ENCODE data around the gene IL18RAP.

Gene IL18RAP

DNA sequence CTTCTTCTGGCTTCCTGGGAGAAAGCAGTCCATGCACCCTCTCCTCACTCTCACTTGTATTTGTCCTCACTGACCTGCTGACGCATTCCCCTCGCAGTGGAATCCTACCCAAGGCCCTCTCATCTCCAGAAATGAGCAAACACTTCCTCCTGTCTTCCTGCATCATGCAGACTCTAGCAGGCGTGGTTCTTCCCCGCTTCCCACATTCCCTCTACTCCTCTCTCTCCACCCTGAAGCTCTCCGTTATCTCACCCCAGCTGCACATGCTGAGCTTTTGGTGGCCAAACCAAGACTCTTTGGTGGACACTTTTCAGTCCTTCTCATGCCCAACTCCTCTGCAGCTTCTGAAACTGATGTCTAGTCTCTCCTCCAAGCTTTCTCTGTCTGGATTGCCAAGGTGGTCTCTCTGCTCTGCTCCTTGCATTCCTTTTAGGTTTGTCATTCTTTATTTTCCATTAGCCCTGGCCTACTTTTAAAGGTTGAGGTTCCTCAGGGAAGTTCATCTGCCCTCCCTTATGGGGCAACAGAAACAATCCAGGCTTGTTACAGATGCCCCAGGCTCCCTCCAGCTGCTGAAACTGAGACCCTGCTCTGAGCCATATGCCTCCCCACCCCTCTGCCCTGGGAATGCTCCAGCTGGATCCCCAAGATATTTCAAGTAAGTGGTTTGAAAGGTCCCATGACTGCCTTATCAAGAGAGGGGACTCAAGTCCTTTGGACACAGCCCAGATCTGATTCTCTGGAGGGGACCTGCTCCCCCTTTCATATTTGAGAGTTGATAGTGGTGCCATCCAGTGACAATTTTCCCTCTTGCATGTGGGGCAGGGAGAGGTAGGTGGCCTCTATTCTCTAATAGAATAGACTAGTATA is 835 bp upstream of the IL18RAP start:
- Histone ChIP-seq H2BK15ac (ENCODE audit: low read length) (no peak overlapping the region), H3K14ac (ENCODE audit: low read length) (no peak overlapping the region), H2AFZ (ENCODE audit: low read length) (no peak overlapping the region), H2BK12ac (ENCODE audit: low read length) (no peak overlapping the region), H3K79me1 (ENCODE audit: low read depth, low read length) (no peaks in the 10 kb centered on the region), H4K8ac (ENCODE audit: low read depth, low read length) (no peak overlapping the region), H3K4ac (ENCODE audit: low read length) (no peak overlapping the region), H2BK5ac (ENCODE audit: low read length) (no peak overlapping the region), H3K4me1 (ENCODE audit: control insufficient read depth in 2 of 2, insufficient read depth in 1 of 2, low read depth in 1 of 2, low read length in 2 of 2) (no peaks in the 10 kb centered on the region), H3K36me3 (replicated peaks in 1 of 2; ENCODE audit: control insufficient read depth in 2 of 2, insufficient read depth in 2 of 2, low read length in 2 of 2) (no peaks in the 10 kb centered on the region), H2BK120ac (ENCODE audit: low read depth, low read length) (no peak overlapping the region), H3K27me3 (ENCODE audit: control insufficient read depth in 3 of 3, insufficient read depth in 3 of 3, low read depth in 1 of 3, low read length in 3 of 3) (peaks cover 0 to 4% (median 0%) of the 10 kb centered on the region in 3 experiments), H3K27ac (replicated peaks; ENCODE audit: low read length) (no peak overlapping the region), H3K9ac (ENCODE audit: low read depth, low read length, poor library complexity) (no peak overlapping the region), H3K4me3 (ENCODE audit: low read length in 2 of 2) (no peak overlapping the region), H3K18ac (ENCODE audit: low read length) (no peak overlapping the region), H3K4me2 (ENCODE audit: insufficient read depth, low read length, poor library complexity, severe bottlenecking) (no peak overlapping the region), H3K23ac (ENCODE audit: low read depth, low read length, poor library complexity) (no peak overlapping the region), H3K9me3 (replicated peaks in 1 of 2; ENCODE audit: control insufficient read depth in 2 of 2, insufficient read depth in 1 of 2, low read depth in 1 of 2, low read length in 2 of 2) (no peaks in the 10 kb centered on the region), H2AK5ac (ENCODE audit: low read depth, low read length) (no peak overlapping the region), H4K91ac (ENCODE audit: low read depth, low read length, poor library complexity) (no peak overlapping the region)
- WGBS, 2 donors (ENCODE audit: extremely low coverage in 2 of 2, insufficient read length in 2 of 2, insufficient replicate concordance in 1 of 2), result no CpG with 5 or more reads among the region's 5 CpGs
- no peak for DNase-seq (ENCODE audit: low spot score)

DNA sequence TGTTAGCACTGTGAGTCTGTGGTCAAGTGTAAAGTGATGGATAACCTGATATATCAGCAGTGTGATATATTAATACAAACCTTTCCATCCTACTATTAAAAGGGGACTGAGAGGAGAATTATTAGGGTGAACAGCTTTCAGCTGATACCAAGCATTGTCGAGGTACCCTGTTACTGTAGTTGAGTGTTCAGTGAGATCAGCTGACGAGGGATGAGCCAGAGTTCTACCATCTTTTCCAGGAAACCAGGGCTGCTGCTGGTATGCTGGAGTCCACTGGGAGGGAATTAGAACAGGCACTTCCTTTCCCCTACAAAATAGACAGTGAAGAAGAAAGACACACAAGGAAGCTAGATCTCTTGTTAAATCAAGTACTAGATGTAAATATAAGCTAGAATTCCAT is 408 bp downstream of the IL18RAP start:
- H3K18ac ChIP-seq (ENCODE audit: low read length), result no peak overlapping the region
- H4K8ac ChIP-seq (ENCODE audit: low read depth, low read length), result no peak overlapping the region
- no peak overlapping the region for H3K4ac ChIP-seq (ENCODE audit: low read length)
- no peak for DNase-seq (ENCODE audit: low spot score)
- H2BK15ac ChIP-seq (ENCODE audit: low read length), result no peak overlapping the region
- WGBS, 2 donors (ENCODE audit: extremely low coverage in 2 of 2, insufficient read length in 2 of 2, insufficient replicate concordance in 1 of 2), result no CpG with 5 or more reads among the region's 2 CpGs
- H3K27me3 ChIP-seq (ENCODE audit: control insufficient read depth in 3 of 3, insufficient read depth in 3 of 3, low read depth in 1 of 3, low read length in 3 of 3), result peaks cover 0 to 4% (median 0%) of the 10 kb centered on the region in 3 experiments
- no peak overlapping the region for H2BK120ac ChIP-seq (ENCODE audit: low read depth, low read length)
- H3K4me2 ChIP-seq (ENCODE audit: insufficient read depth, low read length, poor library complexity, severe bottlenecking), result no peak overlapping the region
- H3K9me3 ChIP-seq (replicated peaks in 1 of 2; ENCODE audit: control insufficient read depth in 2 of 2, insufficient read depth in 1 of 2, low read depth in 1 of 2, low read length in 2 of 2), result no peaks in the 10 kb centered on the region
- no peak overlapping the region for H3K23ac ChIP-seq (ENCODE audit: low read depth, low read length, poor library complexity)
- H3K4me3 ChIP-seq (ENCODE audit: low read length in 2 of 2), result no peak overlapping the region
- H3K14ac ChIP-seq (ENCODE audit: low read length), result no peak overlapping the region
- no peak overlapping the region for H3K9ac ChIP-seq (ENCODE audit: low read depth, low read length, poor library complexity)
- H4K91ac ChIP-seq (ENCODE audit: low read depth, low read length, poor library complexity), result no peak overlapping the region
- H3K79me1 ChIP-seq (ENCODE audit: low read depth, low read length), result no peaks in the 10 kb centered on the region
- H3K4me1 ChIP-seq (ENCODE audit: control insufficient read depth in 2 of 2, insufficient read depth in 1 of 2, low read depth in 1 of 2, low read length in 2 of 2), result no peaks in the 10 kb centered on the region
- H3K36me3 ChIP-seq (replicated peaks in 1 of 2; ENCODE audit: control insufficient read depth in 2 of 2, insufficient read depth in 2 of 2, low read length in 2 of 2), result no peaks in the 10 kb centered on the region
- H3K27ac ChIP-seq (replicated peaks; ENCODE audit: low read length), result no peak overlapping the region
- H2AK5ac ChIP-seq (ENCODE audit: low read depth, low read length), result no peak overlapping the region
- no peak overlapping the region for H2BK12ac ChIP-seq (ENCODE audit: low read length)
- H2AFZ ChIP-seq (ENCODE audit: low read length), result no peak overlapping the region
- no peak overlapping the region for H2BK5ac ChIP-seq (ENCODE audit: low read length)

DNA sequence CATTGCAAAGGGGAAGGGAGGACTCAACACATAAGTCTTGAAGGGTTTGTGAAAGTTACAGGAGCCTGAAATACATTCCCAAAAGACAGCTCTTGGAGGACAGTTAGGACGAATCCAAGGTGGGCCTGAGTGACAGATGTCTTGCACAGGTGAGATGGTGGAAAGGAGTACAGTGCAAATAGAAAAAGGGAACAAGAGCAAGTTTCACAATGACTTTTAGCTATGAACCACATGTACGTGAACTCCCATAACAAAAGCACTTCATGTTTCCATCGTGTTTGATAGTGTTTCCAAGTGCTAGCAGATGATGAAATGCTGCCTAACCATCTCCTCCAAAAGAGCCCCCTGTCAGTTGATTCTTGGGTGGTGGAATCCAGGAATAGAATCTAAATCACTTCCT is 1.8 kb downstream of the IL18RAP start:
- Histone ChIP-seq H3K4me2 (ENCODE audit: insufficient read depth, low read length, poor library complexity, severe bottlenecking) (no peak overlapping the region), H3K4ac (ENCODE audit: low read length) (no peak overlapping the region), H2AFZ (ENCODE audit: low read length) (no peak overlapping the region), H3K4me1 (ENCODE audit: control insufficient read depth in 2 of 2, insufficient read depth in 1 of 2, low read depth in 1 of 2, low read length in 2 of 2) (no peaks in the 10 kb centered on the region), H3K18ac (ENCODE audit: low read length) (no peak overlapping the region), H3K14ac (ENCODE audit: low read length) (no peak overlapping the region), H3K9ac (ENCODE audit: low read depth, low read length, poor library complexity) (no peak overlapping the region), H3K23ac (ENCODE audit: low read depth, low read length, poor library complexity) (no peak overlapping the region), H3K27ac (replicated peaks; ENCODE audit: low read length) (no peak overlapping the region), H3K27me3 (ENCODE audit: control insufficient read depth in 3 of 3, insufficient read depth in 3 of 3, low read depth in 1 of 3, low read length in 3 of 3) (peaks cover 0 to 4% (median 0%) of the 10 kb centered on the region in 3 experiments), H2BK12ac (ENCODE audit: low read length) (no peak overlapping the region), H3K79me1 (ENCODE audit: low read depth, low read length) (no peaks in the 10 kb centered on the region), H4K8ac (ENCODE audit: low read depth, low read length) (no peak overlapping the region), H4K91ac (ENCODE audit: low read depth, low read length, poor library complexity) (no peak overlapping the region), H3K4me3 (ENCODE audit: low read length in 2 of 2) (no peak overlapping the region), H2BK15ac (ENCODE audit: low read length) (no peak overlapping the region), H2AK5ac (ENCODE audit: low read depth, low read length) (no peak overlapping the region), H2BK5ac (ENCODE audit: low read length) (no peak overlapping the region), H3K36me3 (replicated peaks in 1 of 2; ENCODE audit: control insufficient read depth in 2 of 2, insufficient read depth in 2 of 2, low read length in 2 of 2) (no peaks in the 10 kb centered on the region), H2BK120ac (ENCODE audit: low read depth, low read length) (no peak overlapping the region), H3K9me3 (replicated peaks in 1 of 2; ENCODE audit: control insufficient read depth in 2 of 2, insufficient read depth in 1 of 2, low read depth in 1 of 2, low read length in 2 of 2) (no peaks in the 10 kb centered on the region)
- no peak for DNase-seq (ENCODE audit: low spot score)
- WGBS, 2 donors (ENCODE audit: extremely low coverage in 2 of 2, insufficient read length in 2 of 2, insufficient replicate concordance in 1 of 2), result no CpG with 5 or more reads among the region's 3 CpGs

DNA sequence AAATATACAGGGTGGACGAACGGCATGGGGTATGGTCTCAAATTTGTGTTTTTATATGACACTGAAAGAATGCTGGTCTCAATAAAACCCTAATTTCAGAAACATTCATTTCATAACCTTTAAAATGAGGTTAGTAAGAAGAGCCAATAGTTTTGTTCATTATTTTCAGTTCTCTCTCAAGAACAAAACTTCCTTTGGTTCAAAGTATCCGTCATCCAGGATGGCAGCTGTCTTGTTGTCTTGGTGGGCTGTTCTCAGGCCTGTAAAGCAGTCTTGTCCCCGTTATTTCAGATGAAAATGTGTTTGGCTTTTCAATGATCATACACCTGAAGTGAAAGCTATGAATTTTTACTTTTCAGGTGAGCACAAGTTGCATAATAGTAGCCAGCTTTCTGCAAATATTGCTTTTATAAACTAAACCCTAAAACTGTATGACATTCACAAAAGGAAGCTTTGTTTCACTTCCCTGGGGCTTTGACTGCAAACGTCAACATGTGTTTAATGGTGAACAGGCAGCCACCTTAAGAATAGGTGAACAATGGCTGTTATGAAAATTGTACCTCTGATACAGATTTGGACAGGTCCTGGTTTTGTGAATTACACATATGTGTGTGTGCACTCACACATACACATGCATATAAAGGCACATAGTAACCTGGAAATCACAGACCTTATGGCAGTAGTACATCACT is 2.6 kb downstream of the IL18RAP start:
- DNase-seq (ENCODE audit: low spot score), result no peak
- Histone ChIP-seq H3K4me3 (ENCODE audit: low read length in 2 of 2) (no peak overlapping the region), H3K14ac (ENCODE audit: low read length) (no peak overlapping the region), H3K4ac (ENCODE audit: low read length) (no peak overlapping the region), H2BK15ac (ENCODE audit: low read length) (no peak overlapping the region), H3K4me1 (ENCODE audit: control insufficient read depth in 2 of 2, insufficient read depth in 1 of 2, low read depth in 1 of 2, low read length in 2 of 2) (no peaks in the 10 kb centered on the region), H3K18ac (ENCODE audit: low read length) (no peak overlapping the region), H3K23ac (ENCODE audit: low read depth, low read length, poor library complexity) (no peak overlapping the region), H3K36me3 (replicated peaks in 1 of 2; ENCODE audit: control insufficient read depth in 2 of 2, insufficient read depth in 2 of 2, low read length in 2 of 2) (no peaks in the 10 kb centered on the region), H2AFZ (ENCODE audit: low read length) (no peak overlapping the region), H4K91ac (ENCODE audit: low read depth, low read length, poor library complexity) (no peak overlapping the region), H3K9ac (ENCODE audit: low read depth, low read length, poor library complexity) (no peak overlapping the region), H3K27ac (replicated peaks; ENCODE audit: low read length) (no peak overlapping the region), H3K27me3 (ENCODE audit: control insufficient read depth in 3 of 3, insufficient read depth in 3 of 3, low read depth in 1 of 3, low read length in 3 of 3) (peaks cover 0 to 4% (median 0%) of the 10 kb centered on the region in 3 experiments), H3K4me2 (ENCODE audit: insufficient read depth, low read length, poor library complexity, severe bottlenecking) (no peak overlapping the region), H2BK5ac (ENCODE audit: low read length) (no peak overlapping the region), H3K79me1 (ENCODE audit: low read depth, low read length) (no peaks in the 10 kb centered on the region), H3K9me3 (replicated peaks in 1 of 2; ENCODE audit: control insufficient read depth in 2 of 2, insufficient read depth in 1 of 2, low read depth in 1 of 2, low read length in 2 of 2) (no peaks in the 10 kb centered on the region), H2BK120ac (ENCODE audit: low read depth, low read length) (no peak overlapping the region), H2BK12ac (ENCODE audit: low read length) (no peak overlapping the region), H4K8ac (ENCODE audit: low read depth, low read length) (no peak overlapping the region), H2AK5ac (ENCODE audit: low read depth, low read length) (no peak overlapping the region)
- no CpG with 5 or more reads among the region's 5 CpGs for WGBS, 2 donors (ENCODE audit: extremely low coverage in 2 of 2, insufficient read length in 2 of 2, insufficient replicate concordance in 1 of 2)

Measured in neuronal stem cell (in vitro differentiated cells).